HepG2 (cell line): ENCODE data around the gene GPR148. TPM values are rescaled to one million over a fixed set of nuclear protein-coding genes. Genes with fewer than 3 reads are reported as not detected.

Source experiments
- ATAC-seq: fragments of 200-7000 bp; cut with Tn5 transposase; 3 replicates; pipeline ENCODE4 v1.9.1; 2020; ENCODE audit warnings: mild to moderate bottlenecking, moderate library complexity
- BruUV-seq: library from RNA; stranded (reverse); fragments of 400-500 nt; replicated peaks from 2 replicates; lab custom pipeline; 2021; lab: Mats Ljungman, UMichigan
- CTCF ChIA-PET: fragments of 300-600 bp; formaldehyde crosslinking; extraction: SDS; loops from one replicate; lab custom pipeline; 2021; ENCODE audit warnings: low total read pairs, inconsistent platforms, low intra/inter-chr PET ratio; lab: Yijun Ruan, JAX
- POLR2A ChIA-PET: fragments of 350-600 bp; sonication (Branson Sonifier 250); formaldehyde crosslinking; loops from one replicate; lab custom pipeline; 2020; ENCODE audit warnings: antibody characterized with exemption, inconsistent platforms; lab: Yijun Ruan, JAX
- DNase-seq: peaks from one replicate; pipeline ENCODE4 v3.0.0-alpha.2; 2015; ENCODE audit warnings: low spot score
- FAIRE-seq: peaks from 3 replicates; lab custom pipeline; 2011; peaks lifted over from hg19 to GRCh38; lab: Jason Lieb, UNC
- H2AFZ ChIP-seq: one replicate; pipeline ENCODE4 v1.6.1; 2011; ENCODE audit warnings: low read length, inconsistent platforms
- H3K27ac ChIP-seq: fragments of 300-600 bp; 3 replicates; pipeline ENCODE4 v1.8.0; 2011; ENCODE audit warnings: mixed run types, mild to moderate bottlenecking, mixed read lengths, low read length, inconsistent platforms; ENCODE audit not compliant: insufficient read depth; ENCODE audit errors: extremely low read length
- H3K27me3 ChIP-seq, 2 experiments: fragments of 200-600 bp in 1 of 2; 2 replicates in 1 of 2; 3 replicates in 1 of 2; pipeline versions ENCODE4 v1.6.0 to v1.8.0; 2011; ENCODE audit warnings: low read length in 2 of 2, mild to moderate bottlenecking in 2 of 2, moderate library complexity in 2 of 2, inconsistent platforms in 1 of 2; ENCODE audit not compliant: insufficient read depth in 2 of 2, control insufficient read depth in 1 of 2
- H3K36me3 ChIP-seq, 2 experiments: fragments of 200-600 bp in 1 of 2; replicated peaks in 1 of 2; 2 replicates in 1 of 2; 3 replicates in 1 of 2; pipeline versions ENCODE4 v1.5.1 to v1.8.0; 2011; ENCODE audit warnings: low read length in 2 of 2, inconsistent platforms in 1 of 2; ENCODE audit not compliant: insufficient read depth in 2 of 2, control insufficient read depth in 1 of 2
- H3K4me1 ChIP-seq: 2 replicates; pipeline ENCODE4 v1.5.1; 2012; ENCODE audit warnings: low read length, inconsistent platforms; ENCODE audit not compliant: insufficient read depth
- H3K4me2 ChIP-seq: 2 replicates; pipeline ENCODE4 v1.6.0; 2011; ENCODE audit warnings: low read depth, low read length, inconsistent platforms
- H3K4me3 ChIP-seq, 3 experiments: fragments of 200-600 bp in 1 of 3; sonication (generic), shearing (Covaris generic) in 1 of 3; replicated peaks in 1 of 3; 2 replicates each; pipeline ENCODE4 v1.5.1; 2011 to 2016; ENCODE audit warnings: low read length in 3 of 3, inconsistent platforms in 2 of 3, low read depth in 2 of 3, mild to moderate bottlenecking in 2 of 3, control low read depth in 1 of 3, mixed read lengths in 1 of 3; ENCODE audit not compliant: insufficient read depth in 1 of 3
- H3K79me2 ChIP-seq: one replicate; pipeline ENCODE4 v1.6.1; 2011; ENCODE audit warnings: low read length, inconsistent platforms; ENCODE audit not compliant: insufficient read depth
- H3K9ac ChIP-seq: 2 replicates; pipeline ENCODE4 v1.6.0; 2011; ENCODE audit warnings: mild to moderate bottlenecking, low read depth, low read length, inconsistent platforms; ENCODE audit not compliant: insufficient read depth
- H3K9me3 ChIP-seq: 2 replicates; pipeline ENCODE4 v1.5.1; 2012; ENCODE audit warnings: mild to moderate bottlenecking, low read length
- H4K20me1 ChIP-seq: 2 replicates; pipeline ENCODE4 v1.6.0; 2011; ENCODE audit warnings: inconsistent platforms, mild to moderate bottlenecking, low read length, moderate library complexity; ENCODE audit not compliant: insufficient read depth
- CCAR2 ChIP-seq: fragments of 200-400 bp; formaldehyde crosslinking; optimal IDR thresholded peaks from 2 replicates; pipeline ENCODE3; 2018; ENCODE audit warnings: low read depth, mild to moderate bottlenecking, low read length, moderate library complexity
- EED ChIP-seq: sonication (generic); formaldehyde crosslinking; IDR thresholded peaks from 2 replicates; pipeline ENCODE4 v1.5.0; 2020; ENCODE audit warnings: mild to moderate bottlenecking, missing genetic modification reagents
- FOXK2 ChIP-seq: fragments of 450-650 bp; IDR thresholded peaks from 2 replicates; pipeline ENCODE4 v1.6.1; 2016
- FOXP1 ChIP-seq, 2 experiments: fragments of 450-650 bp in 1 of 2; IDR thresholded peaks; 2 replicates each; pipeline ENCODE4 v1.6.1; 2017 to 2018; ENCODE audit warnings: antibody characterized with exemption in 1 of 2
- HOXA3 ChIP-seq: sonication (generic); formaldehyde crosslinking; IDR thresholded peaks from 2 replicates; pipeline ENCODE4 v1.5.0; 2020; ENCODE audit warnings: missing genetic modification reagents
- KLF9 ChIP-seq: IDR thresholded peaks from 2 replicates; pipeline ENCODE4 v1.6.1; 2016; ENCODE audit warnings: low read depth
- PHB2 ChIP-seq: fragments of 450-650 bp; IDR thresholded peaks from 2 replicates; pipeline ENCODE4 v1.6.1; 2018; ENCODE audit not compliant: partially characterized antibody
- SETDB1 ChIP-seq: sonication (generic); formaldehyde crosslinking; IDR thresholded peaks from 2 replicates; pipeline ENCODE4 v1.5.1; 2020; ENCODE audit warnings: missing genetic modification reagents, mild to moderate bottlenecking, borderline replicate concordance
- SP1 ChIP-seq, 2 experiments: fragments of 450-650 bp in 1 of 2; sonication (generic) in 1 of 2; formaldehyde crosslinking in 1 of 2; IDR thresholded peaks; 2 replicates each; pipeline versions ENCODE4 v1.4.0 to v1.6.1; 2016 to 2020; ENCODE audit warnings: missing genetic modification reagents in 1 of 2
- SRSF4 ChIP-seq: fragments of 200-400 bp; formaldehyde crosslinking; IDR thresholded peaks from one replicate; pipeline ENCODE4 v1.6.1; 2018; ENCODE audit warnings: mild to moderate bottlenecking, low read depth, low read length, moderate library complexity; ENCODE audit not compliant: poor library complexity, severe bottlenecking
- ZKSCAN5 ChIP-seq: sonication (generic); formaldehyde crosslinking; IDR thresholded peaks from 2 replicates; pipeline ENCODE4 v1.5.1; 2020; ENCODE audit warnings: mild to moderate bottlenecking, missing genetic modification reagents
- ZNF44 ChIP-seq: sonication (generic); formaldehyde crosslinking; IDR thresholded peaks from 2 replicates; pipeline ENCODE4 v1.5.1; 2020; ENCODE audit warnings: mild to moderate bottlenecking, missing genetic modification reagents
- ZNF546 ChIP-seq: sonication (generic); formaldehyde crosslinking; conservative IDR thresholded peaks from 2 replicates; pipeline ENCODE4 v1.8.1; 2023; ENCODE audit warnings: mild to moderate bottlenecking, missing genetic modification reagents
- ZNF563 ChIP-seq: sonication (generic); formaldehyde crosslinking; IDR thresholded peaks from 2 replicates; pipeline ENCODE4 v1.8.0; 2022; ENCODE audit warnings: mild to moderate bottlenecking, moderate library complexity, missing genetic modification reagents
- ZNF839 ChIP-seq: sonication (generic); formaldehyde crosslinking; IDR thresholded peaks from 2 replicates; pipeline ENCODE4 v1.4.0; 2020; ENCODE audit warnings: missing genetic modification reagents, mild to moderate bottlenecking, borderline replicate concordance
- WGBS: methylation state at CpG from one replicate; pipeline ENCODE4 v1.1.6; 2017; ENCODE audit warnings: low lambda C conversion rate; 5-methylcytosine and 5-hydroxymethylcytosine counted together
- in situ Hi-C: cut with HindIII; loops from 2 replicates; pipeline ENCODE4 v1.10.0; 2017; ENCODE audit warnings: low pct_unique_long_range_greater_than_20kb; ENCODE audit not compliant: extremely low pct_ligation_motif_present
- intact Hi-C: fragments of 100-400 bp; cut with micrococcal nuclease; formaldehyde crosslinking; loops from one replicate; pipeline ENCODE4 v1.10.0; 2022; ENCODE audit not compliant: unreplicated experiment
- polyA plus RNA-seq, 8 experiments: library from polyadenylated mRNA; depleted of rRNA in 3 of 8; stranded (reverse) in 7 of 8; unstranded in 1 of 8; fragments of >200 nt; fragmentation: Illumina TruSeq in 4 of 8; extraction: Trizol in 4 of 8; gene quantifications; 2 replicates each; pipeline versions ENCODE4 v1.2.1 to v1.2.3, GENCODE V29; 2011 to 2016; ENCODE audit warnings: low read depth in 4 of 8, missing spikeins in 1 of 8, mixed read lengths in 1 of 8; ENCODE audit not compliant: insufficient read depth in 1 of 8
- total RNA-seq, 5 experiments: library from RNA; depleted of rRNA; stranded (reverse); fragments of >200 nt; fragmentation: Illumina TruSeq; extraction: Trizol; gene quantifications; 2 replicates each; pipeline ENCODE4 v1.2.3, GENCODE V29; 2016; ENCODE audit warnings: low read depth in 1 of 5
- TF ChIP-seq, protein P1 (sequence below): IDR thresholded peaks from 2 replicates; pipeline ENCODE4 v1.6.1; 2012; ENCODE audit warnings: inconsistent platforms
- TF ChIP-seq, protein P2 (sequence below): sonication (generic); formaldehyde crosslinking; IDR thresholded peaks from 2 replicates; pipeline ENCODE4 v1.5.1; 2020; ENCODE audit warnings: missing genetic modification reagents, mild to moderate bottlenecking, borderline replicate concordance
- TF ChIP-seq, protein P3 (sequence below): sonication (generic); formaldehyde crosslinking; IDR thresholded peaks from 2 replicates; pipeline ENCODE4 v1.8.0; 2022; ENCODE audit warnings: low read depth, missing genetic modification reagents
- TF ChIP-seq, protein P4 (sequence below): sonication (generic); formaldehyde crosslinking; IDR thresholded peaks from 2 replicates; pipeline ENCODE4 v1.4.0; 2020; ENCODE audit warnings: missing genetic modification reagents
- TF ChIP-seq, protein P5 (sequence below): fragments of 450-650 bp; IDR thresholded peaks from 2 replicates; pipeline ENCODE4 v1.6.1; 2017

Gene GPR148
- total and polyA plus RNA-seq, 2 of the 13 experiments (the other 11 are each of a cell fraction or from before 2014, with no cell fraction given): not detected

DNA sequence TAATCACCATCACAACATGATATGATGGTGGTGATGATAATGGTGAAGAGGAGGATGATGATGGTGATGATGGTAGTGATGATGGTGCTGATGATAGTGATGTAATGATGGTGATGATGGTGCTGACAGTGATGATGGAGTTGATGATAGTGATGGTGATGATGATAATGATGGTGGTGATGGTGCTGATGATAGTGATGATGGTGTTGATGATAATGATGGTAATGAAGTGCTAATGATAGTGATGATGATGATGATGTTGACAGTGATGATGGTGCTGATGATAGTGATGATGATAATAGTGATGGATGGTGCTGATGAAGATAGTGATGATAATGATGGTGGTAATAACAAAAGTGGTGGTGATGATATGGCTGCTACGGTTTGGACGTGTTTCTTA is 4.4 kb upstream of the GPR148 start:
- POLR2A ChIA-PET: no interaction called here
- Histone ChIP-seq H3K4me3 (no peak overlapping the region), H3K4me1 (no peaks in the 10 kb centered on the region), H3K4me2 (no peak overlapping the region), H3K27ac (no peak overlapping the region), H4K20me1 (no peaks in the 10 kb centered on the region), H3K36me3 (no peaks in the 10 kb centered on the region), H3K27me3 (peaks cover 0 to 7% of the 10 kb centered on the region in 2 experiments; a peak in 1 of 5 replicates), H3K9me3 (no peaks in the 10 kb centered on the region), H3K9ac (no peak overlapping the region), H3K79me2 (no peaks in the 10 kb centered on the region), H2AFZ (no peak overlapping the region)
- FAIRE-seq (peak; percentile 56), ATAC-seq (no peak), DNase-seq (no peak)
- BruUV-seq: no TSS peak
- 1% methylated on average over 2 of the region's 2 CpGs for WGBS
- intact Hi-C loops (no loop called here), in situ Hi-C loops (no loop called here)
- CTCF ChIA-PET: no interaction called here
- TF ChIP-seq HOXA3 (CRISPR knock-in tag) (no peak), ZNF546 (CRISPR knock-in tag) (no peak), FOXK2 (0 out of 2 replicates have a peak, but pooled peaks have one; percentile 54), PHB2 (peak; percentile 96), EED (CRISPR knock-in tag) (no peak), SETDB1 (CRISPR knock-in tag) (no peak), SRSF4 (no peak), CCAR2 (no peak), FOXP1 (IDR thresholded peaks at IDR 0.05) (peak; percentile 51; the same call in 1 of the 2 replicates), FOXP1 (CRISPR knock-in tag; IDR thresholded peaks at IDR 0.05) (no peak), ZNF44 (CRISPR knock-in tag) (no peak), SP1 (IDR thresholded peaks at IDR 0.05) (peak; percentile 39; the same call in 1 of the 2 replicates), SP1 (CRISPR knock-in tag; IDR thresholded peaks at IDR 0.05) (no peak), ZNF563 (no peak), ZKSCAN5 (no peak), KLF9 (CRISPR knock-in tag) (no peak), ZNF839 (CRISPR knock-in tag) (no peak)
- TF ChIP-seq, protein P1, sequence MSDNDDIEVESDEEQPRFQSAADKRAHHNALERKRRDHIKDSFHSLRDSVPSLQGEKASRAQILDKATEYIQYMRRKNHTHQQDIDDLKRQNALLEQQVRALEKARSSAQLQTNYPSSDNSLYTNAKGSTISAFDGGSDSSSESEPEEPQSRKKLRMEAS: no peak
- TF ChIP-seq, protein P2, sequence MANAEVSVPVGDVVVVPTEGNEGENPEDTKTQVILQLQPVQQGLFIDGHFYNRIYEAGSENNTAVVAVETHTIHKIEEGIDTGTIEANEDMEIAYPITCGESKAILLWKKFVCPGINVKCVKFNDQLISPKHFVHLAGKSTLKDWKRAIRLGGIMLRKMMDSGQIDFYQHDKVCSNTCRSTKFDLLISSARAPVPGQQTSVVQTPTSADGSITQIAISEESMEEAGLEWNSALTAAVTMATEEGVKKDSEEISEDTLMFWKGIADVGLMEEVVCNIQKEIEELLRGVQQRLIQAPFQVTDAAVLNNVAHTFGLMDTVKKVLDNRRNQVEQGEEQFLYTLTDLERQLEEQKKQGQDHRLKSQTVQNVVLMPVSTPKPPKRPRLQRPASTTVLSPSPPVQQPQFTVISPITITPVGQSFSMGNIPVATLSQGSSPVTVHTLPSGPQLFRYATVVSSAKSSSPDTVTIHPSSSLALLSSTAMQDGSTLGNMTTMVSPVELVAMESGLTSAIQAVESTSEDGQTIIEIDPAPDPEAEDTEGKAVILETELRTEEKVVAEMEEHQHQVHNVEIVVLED: no peak
- TF ChIP-seq, protein P3, sequence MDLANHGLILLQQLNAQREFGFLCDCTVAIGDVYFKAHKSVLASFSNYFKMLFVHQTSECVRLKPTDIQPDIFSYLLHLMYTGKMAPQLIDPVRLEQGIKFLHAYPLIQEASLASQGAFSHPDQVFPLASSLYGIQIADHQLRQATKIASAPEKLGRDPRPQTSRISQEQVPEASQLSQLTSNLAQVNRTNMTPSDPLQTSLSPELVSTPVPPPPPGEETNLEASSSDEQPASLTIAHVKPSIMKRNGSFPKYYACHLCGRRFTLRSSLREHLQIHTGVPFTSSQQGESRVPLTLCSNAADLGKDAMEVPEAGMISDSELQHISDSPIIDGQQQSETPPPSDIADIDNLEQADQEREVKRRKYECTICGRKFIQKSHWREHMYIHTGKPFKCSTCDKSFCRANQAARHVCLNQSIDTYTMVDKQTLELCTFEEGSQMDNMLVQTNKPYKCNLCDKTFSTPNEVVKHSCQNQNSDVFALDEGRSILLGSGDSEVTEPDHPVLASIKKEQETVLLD (CRISPR knock-in tag): no peak
- TF ChIP-seq, protein P4, sequence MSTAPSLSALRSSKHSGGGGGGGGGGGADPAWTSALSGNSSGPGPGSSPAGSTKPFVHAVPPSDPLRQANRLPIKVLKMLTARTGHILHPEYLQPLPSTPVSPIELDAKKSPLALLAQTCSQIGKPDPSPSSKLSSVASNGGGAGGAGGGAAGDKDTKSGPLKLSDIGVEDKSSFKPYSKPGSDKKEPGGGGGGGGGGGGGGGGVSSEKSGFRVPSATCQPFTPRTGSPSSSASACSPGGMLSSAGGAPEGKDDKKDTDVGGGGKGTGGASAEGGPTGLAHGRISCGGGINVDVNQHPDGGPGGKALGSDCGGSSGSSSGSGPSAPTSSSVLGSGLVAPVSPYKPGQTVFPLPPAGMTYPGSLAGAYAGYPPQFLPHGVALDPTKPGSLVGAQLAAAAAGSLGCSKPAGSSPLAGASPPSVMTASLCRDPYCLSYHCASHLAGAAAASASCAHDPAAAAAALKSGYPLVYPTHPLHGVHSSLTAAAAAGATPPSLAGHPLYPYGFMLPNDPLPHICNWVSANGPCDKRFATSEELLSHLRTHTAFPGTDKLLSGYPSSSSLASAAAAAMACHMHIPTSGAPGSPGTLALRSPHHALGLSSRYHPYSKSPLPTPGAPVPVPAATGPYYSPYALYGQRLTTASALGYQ: no peak
- TF ChIP-seq, protein P5, sequence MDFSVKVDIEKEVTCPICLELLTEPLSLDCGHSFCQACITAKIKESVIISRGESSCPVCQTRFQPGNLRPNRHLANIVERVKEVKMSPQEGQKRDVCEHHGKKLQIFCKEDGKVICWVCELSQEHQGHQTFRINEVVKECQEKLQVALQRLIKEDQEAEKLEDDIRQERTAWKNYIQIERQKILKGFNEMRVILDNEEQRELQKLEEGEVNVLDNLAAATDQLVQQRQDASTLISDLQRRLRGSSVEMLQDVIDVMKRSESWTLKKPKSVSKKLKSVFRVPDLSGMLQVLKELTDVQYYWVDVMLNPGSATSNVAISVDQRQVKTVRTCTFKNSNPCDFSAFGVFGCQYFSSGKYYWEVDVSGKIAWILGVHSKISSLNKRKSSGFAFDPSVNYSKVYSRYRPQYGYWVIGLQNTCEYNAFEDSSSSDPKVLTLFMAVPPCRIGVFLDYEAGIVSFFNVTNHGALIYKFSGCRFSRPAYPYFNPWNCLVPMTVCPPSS: peak; percentile 73; the same call in 1 of the 2 replicates
